Middle frontal gyrus (tissue), 1 donor: ENCODE measurements around the gene SHC3.

Source experiments
- DNase-seq: peaks from one replicate; pipeline ENCODE4 v3.0.0-alpha.2; 2015; ENCODE audit warnings: low spot score; ENCODE audit errors: extremely low spot score

The SHC3 gene

DNA sequence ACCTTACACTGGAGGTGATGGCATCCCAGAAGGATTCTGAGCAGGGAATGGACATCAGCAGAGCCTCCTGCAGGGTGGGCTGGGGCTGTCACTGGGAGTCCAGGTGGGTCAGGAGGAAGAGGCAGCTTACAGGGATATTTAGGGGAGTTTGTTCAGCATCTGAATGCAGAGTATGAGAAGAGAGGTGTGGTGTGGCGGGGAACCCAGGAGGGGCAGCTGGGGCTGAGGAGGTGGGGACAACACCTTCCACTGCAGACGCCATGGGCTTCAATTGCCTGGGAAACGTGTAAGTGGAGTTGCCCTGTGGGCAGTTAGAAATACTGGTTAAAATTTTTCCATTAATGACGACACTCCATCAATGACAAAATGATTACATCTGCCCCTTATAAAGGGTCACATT is 153.9 kb downstream of the SHC3 start:
- no peak for DNase-seq

DNA sequence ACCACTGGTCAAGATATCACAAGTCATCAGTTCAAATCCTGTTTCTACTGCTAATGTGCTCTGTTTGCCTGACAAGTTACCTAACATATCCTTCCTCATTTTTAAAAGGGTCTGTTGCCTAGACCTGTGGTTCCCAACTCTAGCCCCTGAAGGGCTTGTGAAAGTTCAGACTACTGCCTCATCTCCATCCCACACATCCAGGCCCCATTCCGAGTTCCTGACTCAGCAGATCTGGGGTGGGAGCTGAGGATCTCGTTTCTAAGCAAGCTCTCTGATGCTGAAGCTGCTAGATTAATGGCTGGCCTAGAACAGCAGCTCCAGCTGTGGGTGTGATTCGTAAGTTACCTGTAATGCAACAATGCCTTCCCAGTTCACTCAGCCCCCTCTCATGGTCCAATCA is 154.9 kb downstream of the SHC3 start:
- DNase-seq, result no peak

DNA sequence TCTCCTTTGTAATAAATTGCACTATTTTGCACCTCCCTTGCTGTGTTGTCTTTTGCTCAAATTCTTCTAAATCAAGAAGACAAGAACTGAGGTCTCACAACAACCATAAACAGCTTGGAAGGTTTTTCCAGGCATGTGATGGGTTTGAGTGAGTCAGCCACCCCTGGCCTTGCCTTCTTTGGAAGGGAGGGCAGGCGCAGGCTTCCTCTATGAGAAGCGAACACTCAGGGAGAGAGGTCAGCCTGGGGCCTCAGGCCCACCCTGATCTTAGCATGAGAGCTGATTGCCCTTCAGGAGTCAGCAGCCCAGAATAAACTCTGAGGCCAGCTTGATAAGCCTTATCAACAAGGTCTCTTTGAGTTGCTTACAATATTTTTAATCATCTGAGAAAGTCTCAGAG is 155.7 kb downstream of the SHC3 start:
- no peak for DNase-seq

DNA sequence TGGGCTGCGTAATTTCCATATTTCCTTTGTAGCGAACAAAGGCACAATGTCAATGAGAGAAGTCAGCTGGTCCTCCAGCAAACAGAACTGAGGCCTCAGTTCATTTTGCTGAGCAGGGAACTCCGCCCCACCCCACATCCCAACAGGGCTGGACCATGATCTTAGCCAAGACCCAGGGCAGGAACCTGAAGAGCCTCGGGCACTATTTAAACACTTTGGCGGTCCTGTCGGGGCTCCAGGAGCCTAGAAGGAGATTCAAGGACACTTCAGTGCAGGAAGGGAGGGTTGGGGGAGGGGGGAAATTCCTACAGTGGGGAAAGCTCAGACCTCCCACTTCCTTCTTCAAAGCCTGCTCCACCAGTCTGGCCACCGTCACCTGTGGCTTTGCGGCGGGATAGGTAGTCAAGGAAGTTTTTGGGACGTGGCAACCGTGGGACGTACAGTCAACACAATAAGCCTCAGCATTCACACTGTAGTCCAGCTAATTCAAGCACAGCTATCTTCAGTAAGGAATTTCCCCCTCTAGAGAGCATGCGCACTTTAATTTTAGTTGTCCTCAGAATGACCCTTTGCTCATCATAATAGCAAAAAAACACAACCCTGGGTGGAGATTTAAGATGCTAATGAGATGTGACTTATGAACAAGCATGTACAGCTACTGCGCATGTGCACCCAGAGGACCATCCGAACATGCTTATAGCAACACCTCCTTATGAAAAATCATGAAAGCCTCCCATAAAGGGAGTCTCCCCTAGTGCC is 156.4 kb downstream of the SHC3 start:
- no peak for DNase-seq

DNA sequence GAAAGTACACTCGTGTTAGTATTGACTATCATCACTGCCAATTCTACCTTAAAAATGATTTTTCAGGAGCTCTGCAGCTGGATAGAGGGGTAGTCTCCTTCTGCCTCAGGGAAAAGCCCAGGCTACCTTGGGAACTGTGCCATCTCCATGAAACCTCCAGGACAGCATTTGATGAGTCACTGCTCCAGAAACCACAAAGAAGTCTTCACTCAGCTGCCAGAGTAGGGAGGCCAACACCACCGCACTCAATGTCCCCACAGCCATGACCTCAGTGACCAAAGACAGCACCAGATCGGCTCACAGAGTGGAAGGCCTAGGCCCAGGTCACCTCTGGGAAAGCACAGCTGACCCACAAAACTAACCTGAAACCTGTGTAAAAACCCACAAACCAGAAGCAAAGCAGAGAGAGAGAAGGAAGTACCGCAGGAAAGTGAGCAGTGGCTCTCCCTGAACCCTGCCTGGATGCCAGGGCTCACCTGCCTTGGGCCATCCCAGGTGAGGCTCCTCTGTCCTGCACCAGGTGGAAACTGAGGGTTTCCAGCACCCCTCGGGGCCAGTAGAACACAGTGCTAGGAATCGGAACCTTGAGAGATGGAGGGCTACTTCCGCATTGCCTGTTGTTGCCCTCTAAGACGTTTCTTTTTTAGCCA is 157.3 kb downstream of the SHC3 start:
- DNase-seq, result no peak

DNA sequence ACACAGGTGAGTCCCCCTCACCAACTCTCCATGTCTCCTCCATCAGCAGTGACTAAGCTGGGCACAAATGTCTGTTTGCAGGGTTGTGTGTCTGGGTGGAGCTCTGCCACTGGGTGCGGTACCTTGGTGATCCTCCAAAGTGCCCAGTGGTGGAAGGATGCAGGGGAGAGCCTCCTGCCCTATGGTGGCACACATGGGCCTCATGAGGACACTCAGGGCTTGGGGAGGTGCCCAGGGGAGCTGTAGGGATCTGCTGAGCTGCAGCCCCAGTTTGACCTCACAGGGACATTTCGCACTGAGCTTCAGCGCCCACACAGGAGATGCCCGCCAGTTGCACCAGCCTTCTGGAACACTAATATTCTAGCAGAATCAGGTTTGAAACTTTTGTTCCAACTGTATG is 157.9 kb downstream of the SHC3 start:
- no peak for DNase-seq

DNA sequence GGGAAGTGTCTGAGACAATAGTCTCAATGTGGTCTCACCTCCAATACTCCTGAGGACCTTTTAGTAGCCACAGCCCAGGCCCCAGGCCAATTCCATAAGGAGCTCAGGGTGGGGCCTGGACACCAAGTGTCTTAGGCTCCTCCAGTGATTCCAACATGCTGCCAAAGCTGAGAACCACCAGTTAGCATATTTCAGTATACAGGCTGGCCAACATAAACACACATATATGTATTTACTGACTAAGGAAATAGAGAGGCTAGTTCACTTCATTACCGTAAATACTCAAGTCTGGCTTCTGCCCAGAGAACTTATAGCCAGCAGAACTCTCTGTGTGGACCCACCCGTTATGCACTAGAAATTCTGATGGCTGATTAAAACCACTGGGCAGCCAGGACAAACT is 163.3 kb downstream of the SHC3 start:
- DNase-seq, result no peak

DNA sequence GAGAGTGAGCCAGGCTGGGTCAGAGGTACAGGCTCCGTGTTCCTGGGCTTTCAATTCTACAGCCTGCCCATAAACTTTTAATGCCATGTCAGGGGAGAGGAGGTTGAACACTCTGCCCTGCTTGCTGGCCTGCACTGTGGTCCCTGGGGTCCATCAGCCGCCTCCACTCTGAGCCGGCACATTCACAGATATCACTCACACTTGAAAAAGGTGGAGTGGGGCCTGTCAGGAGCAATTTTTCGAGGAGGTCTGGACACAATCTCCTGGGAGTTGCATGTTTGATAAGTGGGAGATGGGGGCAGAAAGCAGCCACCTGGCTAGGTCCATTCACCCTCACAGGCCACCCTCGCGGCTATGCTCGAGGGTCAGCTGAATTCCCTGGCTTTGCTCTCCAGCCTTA is 164.5 kb downstream of the SHC3 start:
- no peak for DNase-seq

DNA sequence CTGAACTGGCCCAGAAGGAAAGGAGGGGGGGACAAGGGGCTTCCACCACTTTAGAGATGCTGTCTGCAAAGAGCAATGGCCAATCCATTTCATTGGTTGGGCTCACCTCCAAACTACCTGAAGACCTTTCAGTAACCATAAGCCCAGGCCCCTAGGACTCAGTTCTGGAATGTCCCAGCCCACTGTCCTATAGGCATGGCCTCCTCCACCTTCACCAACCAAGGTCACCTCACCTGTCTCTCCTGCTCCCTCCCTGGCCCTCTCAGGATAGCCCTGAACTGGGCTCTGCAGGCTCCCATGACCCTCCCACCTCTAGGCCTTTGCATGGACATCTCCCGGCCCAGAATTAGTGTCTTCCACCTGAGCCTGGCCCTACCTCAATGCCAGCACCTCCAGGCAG is 165.0 kb downstream of the SHC3 start:
- DNase-seq, result no peak

DNA sequence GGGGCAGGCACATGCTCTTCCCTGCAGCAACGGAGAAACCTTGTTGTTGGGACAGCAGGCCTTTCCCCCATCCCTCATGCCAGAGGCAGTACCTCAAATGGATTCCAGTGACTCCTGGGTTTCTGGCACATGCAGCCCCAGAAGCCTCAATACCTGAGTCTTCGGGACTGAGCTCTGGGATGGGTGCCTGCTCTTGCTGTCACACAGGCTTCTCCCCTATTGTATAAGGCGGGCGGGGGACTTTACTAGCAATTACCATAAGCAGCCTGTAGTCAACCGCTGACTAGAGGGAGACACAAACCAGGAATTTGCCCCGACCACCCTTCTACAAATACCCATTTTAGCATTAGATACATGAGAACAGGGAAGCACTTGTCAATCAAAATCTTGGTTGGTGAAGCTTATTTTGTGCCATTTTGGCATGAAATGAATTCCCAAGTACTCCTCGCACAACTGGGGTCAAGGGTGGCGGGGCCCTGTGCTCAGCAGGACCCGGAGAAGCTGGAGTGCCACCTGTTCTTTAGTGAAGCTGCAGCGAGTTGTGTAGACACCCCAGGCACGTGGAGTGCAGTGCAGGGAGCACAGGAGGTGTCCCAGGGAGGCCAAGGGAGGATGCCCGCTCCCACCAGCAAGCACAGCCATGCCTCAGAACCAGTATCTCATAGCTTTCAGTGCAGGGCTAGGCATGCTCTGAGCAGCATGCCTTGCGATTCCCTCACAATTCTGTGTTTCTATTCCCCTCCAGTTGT is 166.2 kb downstream of the SHC3 start:
- no peak for DNase-seq

DNA sequence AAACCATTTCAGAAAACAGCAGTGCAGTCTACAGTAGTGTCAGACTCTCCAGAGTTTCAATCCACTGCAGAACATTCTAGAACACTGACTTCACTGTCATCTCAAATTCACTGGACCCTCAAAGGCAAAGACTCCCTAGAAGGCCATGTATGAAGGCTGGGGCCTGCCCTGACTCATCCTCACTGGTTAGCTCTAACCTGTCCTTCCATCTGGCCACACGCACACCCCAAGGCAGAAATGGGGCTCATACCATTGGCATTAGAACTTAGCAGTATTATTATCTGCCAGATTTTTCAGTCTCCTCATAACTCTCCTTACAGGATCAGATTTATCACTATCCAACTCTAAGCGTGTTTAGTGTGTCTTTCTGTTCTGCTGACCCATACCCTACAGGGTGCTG is 166.9 kb downstream of the SHC3 start:
- no peak for DNase-seq

DNA sequence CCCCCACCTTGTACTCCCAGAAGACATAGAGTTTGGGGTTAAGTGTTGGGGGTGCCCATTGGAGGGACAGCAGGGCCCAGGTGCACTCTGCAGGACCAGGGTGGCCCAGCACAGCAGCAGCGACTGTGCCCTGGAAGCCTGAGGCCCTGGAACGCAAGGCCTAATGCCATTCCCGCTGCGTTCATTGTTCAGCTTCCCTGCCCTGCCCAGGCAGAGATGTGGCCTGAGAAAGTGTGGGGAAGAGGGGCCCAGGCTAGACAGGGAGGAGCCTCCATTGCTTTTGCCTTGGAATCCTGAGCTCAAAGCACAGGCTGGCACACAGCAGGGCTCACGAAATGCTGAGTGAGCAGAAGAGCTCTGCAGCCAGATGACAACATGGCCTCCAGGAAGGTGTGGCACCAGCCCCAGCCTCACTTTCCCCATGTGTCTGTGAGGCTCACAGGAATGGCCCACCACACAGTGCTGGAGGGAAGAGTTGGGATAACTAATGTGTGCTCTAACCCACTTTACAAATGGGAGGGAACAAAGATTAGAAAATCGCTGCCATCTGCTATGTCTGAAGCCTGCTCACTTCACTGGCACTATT is 168.0 kb downstream of the SHC3 start:
- no peak for DNase-seq

DNA sequence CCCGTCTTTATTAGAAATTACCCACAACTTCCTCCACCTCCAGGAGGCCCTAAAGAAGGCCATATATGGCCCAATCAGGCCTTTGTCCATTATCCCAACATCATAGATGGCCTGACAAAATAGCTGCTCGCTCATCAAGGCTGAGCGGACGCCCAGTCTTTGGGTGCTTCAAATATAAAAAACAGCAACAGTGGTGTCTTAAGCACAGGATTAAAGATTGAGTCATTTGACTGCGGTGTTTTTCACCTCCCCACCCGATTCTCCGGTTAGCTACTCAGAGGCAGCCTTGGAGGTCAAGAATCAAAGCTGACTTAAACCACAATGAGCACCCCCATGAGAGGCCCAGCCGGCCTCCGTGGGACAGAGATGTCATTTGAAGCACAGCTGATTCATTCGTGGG is 168.6 kb downstream of the SHC3 start:
- no peak for DNase-seq

DNA sequence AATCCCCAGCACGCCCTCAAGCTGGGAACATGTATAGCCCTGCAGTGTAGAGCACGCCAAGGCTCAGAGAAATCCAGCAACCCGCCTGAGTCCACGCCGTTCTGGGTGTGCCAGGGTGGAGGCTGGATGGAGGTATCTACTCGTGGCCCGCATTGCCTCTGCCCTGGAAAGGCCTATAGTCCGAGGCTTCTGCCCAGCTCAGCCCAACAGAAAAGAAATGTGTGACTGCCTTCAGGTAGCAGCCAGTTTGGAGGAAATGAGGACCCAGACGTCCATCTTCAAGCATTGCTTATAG is 169.1 kb downstream of the SHC3 start:
- no peak for DNase-seq

DNA sequence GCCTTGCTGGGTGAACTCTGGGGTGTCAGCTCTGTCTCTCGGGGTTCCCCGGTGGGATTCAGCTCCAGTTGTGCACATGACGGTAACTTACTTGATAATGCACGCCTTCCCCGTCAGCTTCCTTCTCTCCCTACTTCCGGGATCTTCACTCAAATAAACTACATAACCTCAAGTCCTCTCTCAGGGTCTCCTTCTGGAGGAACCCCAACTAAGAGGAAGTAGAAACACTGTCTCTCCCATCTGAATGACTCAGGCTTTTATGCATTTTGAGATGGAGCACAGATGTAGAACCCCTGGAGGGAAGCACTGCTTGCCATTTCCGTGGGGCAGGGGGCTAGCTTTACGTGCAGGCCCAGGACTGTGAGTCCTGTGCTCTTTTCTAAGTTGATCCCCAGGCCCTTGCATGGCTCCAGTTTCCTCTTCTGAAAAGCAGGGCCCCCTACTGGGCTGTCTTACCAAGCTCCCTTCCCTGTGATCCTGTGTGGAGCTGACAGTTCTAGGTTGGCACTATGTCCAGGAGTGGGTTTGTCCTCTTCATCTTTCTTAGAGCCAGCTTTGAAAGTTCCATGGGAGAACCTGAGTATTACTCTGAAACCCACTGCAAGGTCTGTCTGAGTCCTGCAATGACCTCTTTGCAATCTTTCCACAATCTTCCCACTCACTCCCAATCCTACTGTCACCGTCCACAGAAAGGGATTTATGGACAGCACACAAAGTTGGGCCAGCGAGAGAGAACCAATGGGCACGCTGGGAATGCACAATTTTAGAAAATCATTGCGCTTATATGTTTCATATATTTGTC is 169.7 kb downstream of the SHC3 start:
- no peak for DNase-seq

DNA sequence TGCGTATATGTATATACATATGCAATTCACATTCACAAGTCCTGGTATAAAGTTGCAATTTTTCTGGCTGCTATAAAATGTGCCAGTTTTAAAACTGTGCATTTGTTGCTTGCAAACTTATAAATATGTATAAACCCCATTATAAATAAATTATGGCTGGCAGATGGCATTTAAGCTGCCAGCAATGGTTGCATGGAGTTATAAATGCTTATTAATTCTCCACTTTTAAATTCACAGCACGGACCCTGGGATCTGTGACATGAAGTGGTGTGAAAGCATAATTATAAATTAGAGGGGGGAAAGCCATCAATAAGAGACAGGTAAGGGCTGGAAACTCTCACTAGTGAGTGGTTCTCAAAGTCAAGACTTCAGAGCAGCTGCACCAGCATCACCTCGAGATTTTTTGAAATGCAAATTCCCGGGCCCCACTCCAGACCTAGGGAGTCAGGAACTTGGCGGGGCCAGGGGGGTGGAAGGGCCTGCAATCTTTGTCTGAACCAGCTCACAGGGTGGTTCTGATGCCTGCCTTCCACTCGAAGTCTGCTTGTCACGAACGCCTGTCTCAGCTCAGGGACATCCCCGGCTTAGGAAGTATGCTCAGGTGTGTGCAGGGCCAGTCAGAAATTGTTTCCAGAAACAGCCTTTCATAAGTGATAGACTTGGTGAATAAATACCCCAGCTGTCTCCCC is 170.4 kb downstream of the SHC3 start:
- DNase-seq, result no peak

DNA sequence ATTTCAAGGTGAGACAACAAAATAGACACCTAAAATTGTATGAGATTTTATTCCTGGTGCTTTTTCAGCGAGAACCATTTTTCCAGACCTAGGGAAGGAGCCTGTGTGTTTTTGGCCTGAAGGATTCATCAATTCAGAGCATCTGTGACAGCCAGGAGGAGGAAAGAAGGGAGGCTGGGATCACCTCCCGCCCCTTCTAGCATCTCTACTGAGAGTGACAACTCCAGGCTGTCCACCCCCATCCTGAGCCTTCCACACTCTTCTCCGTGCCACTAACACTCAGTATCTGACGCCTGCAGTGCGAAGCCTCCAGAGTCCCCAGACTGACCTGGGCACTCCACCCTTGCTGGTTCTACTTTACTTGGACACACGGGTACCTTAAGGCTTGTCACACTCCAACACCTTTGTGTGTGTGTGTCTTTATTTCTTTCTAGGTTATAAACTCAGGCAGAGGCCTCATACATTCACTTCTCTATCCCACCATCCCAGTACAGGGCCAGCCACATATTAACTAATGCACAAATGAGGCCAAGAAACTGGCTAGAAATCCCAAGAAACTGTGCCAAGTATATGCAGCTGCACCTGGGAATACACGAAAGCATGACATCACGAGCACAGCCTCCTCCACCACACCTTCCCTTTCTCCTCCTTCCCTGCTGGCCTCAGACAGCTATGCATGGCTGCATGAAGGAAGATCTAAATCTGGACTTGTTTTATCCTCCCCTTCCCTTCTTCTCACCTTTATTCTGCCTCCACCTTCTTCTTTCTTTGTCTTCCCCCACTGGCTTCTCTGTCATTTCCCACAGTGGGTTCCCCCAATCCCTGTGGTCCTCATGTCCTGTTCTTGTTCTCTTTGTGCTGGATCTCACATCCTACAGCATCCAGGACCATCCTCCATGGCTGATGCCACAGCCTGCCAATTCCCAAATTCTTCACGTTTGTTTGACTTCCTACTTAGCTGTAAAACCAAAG is 171.3 kb downstream of the SHC3 start:
- no peak for DNase-seq

DNA sequence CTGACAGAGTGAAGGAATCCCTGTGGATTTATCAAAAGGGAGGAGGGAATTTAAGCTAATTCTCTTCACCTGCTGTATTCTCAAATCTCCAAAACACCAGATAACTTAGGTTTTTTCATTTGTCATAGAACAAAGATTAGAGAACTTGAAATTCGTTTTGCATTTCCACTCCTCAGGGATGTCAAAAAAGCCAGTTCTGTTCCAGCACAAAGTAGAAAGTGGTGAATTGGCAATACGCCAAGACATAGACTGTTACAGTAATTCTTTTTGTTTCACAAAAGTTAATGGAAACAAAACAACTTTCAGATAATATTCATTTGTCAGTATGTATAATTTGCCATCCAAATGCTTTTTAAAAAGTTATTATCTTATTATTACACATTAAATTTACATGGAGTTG is 172.4 kb downstream of the SHC3 start:
- DNase-seq, result no peak

DNA sequence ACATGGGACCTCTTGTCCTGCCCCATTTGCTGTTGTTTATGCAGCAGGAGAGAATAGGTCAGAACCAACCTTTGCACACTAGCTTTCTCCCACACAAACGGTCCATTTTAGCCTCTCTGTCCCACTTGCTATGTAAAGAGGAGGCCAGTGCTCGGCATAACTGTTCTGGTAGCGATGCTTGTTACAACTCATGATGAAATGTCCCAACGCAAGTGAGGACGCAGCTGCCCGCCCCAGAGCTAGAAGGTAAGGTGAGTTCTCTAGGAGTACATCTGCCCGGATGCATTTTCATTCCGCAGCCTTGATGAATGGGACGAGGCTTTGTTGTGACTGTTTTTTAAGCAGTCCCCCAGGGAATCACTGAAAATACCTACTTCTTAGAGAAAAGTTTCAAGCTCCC is 173.3 kb downstream of the SHC3 start:
- DNase-seq, result no peak

DNA sequence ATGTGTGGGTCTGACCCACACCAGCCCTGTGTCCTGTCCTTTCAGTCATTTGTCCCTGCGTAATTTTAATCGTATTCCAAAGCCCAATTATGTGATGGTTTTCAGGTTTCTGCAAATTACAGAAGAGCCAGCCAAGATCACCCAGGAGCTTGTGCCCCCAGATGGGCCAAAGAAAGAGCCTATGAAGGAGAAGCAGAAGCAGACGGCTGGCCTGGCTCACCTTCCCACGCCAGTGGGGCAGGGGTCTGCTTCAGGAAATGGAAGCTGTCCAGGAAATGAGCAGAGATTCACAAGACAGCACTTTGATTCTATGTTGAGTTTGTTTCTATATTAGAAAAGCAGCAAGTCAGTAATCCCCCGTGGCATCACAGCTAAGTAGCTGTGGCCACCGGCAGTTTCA is 175.6 kb downstream of the SHC3 start:
- DNase-seq, result no peak
